SHP77 treated with DMSO at 0.1 percent for 48 hours (cell line): Measurements from ENCODE around the gene ZNF273.
"Not testable (repeated sequence)": the region's sequence is repeated elsewhere in the genome, so short reads cannot be mapped to it uniquely, and the experiment has no call there.

Experiments
- DNase-seq: peaks from one replicate; lab custom pipeline; 2025; lab: John Stamatoyannopoulos, UW

The ZNF273 gene

GRCh38 chr7:64902806-64903721 is at the start of gene ZNF273:
Gene ZNF273, plus strand, starts transcription at chr7:64903273. Its CDS starts 45 bp downstream, at chr7:64903318.
- DNase-seq, result peak; percentile 96

DNA sequence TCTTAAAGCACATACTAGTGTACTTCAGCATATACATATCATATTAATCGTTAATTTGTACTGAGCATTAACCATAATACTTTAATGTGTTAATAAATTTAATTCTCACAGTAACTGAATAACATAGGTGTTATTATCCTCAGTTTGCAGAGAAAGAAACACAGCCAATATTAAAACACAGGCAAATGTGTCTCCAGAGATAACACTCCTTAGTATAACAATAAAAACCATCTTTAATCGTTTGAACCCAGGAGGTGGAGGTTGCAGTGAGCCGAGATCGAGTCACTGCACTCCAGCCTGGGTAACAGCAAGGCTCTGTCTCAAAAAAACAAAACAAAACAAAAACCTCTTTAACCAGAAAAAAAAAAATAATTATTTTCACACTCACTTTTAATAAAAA is 49.4 kb upstream of the ZNF273 start:
- DNase-seq, result no peak

DNA sequence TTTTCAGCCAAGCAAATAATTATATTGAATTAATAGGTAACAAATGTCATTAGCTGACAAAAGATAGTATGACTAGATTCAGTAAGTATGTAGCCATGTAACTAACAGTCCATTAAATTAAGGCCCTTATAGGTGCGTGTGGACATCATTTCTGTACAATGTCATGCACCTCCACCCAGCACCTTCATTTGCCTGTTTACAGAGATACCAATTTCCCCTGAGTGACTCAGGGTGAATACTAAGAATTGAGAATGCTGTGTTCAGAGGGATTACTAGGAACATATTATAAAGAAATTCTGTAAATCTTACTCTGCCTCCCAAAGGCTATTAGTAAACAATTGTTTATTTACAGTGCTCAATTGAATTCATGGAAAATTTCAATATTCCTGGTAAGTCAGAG is 48.1 kb upstream of the ZNF273 start:
- no peak for DNase-seq

- DNase-seq, result no peak
These were observed 40.1 kb upstream of the ZNF273 start for GRCh38 chr7:64863021-64863420.

GRCh38 chr7:64863530-64863929 is 39.5 kb upstream of the ZNF273 start:
- DNase-seq, result not testable (repeated sequence)

DNA sequence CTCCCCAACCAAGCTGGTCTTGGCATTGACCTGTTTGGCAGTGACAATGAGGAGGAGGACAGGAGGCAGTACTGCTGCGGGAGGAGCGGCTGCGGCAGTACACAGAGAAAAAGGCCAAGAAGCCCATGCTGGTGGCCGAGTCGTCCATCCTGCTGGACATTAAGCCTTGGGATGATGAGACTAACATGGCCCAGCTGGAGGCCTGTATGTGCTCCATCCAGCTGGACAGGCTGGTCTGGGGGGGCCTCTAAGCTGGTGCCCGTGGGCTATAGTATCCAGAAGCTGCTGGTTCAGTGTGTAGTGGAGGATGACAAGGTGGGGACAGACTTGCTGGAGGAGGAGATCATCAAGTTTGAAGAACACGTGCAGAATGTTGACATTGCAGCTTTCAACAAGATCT is 39.1 kb upstream of the ZNF273 start:
- DNase-seq, result no peak

GRCh38 chr7:64867863-64868440 is 35.1 kb upstream of the ZNF273 start:
- DNase-seq, result no peak

- no peak for DNase-seq
These were observed 34.6 kb upstream of the ZNF273 start for GRCh38 chr7:64868499-64868898.

- DNase-seq, result no peak
These were observed 33.9 kb upstream of the ZNF273 start for GRCh38 chr7:64869121-64869725.

GRCh38 chr7:64869912-64870562 is 33.0 kb upstream of the ZNF273 start:
- no peak for DNase-seq

GRCh38 chr7:64870656-64871055 is 32.4 kb upstream of the ZNF273 start:
- DNase-seq, result no peak

GRCh38 chr7:64871761-64872160 is 31.3 kb upstream of the ZNF273 start:
- DNase-seq, result no peak

DNA sequence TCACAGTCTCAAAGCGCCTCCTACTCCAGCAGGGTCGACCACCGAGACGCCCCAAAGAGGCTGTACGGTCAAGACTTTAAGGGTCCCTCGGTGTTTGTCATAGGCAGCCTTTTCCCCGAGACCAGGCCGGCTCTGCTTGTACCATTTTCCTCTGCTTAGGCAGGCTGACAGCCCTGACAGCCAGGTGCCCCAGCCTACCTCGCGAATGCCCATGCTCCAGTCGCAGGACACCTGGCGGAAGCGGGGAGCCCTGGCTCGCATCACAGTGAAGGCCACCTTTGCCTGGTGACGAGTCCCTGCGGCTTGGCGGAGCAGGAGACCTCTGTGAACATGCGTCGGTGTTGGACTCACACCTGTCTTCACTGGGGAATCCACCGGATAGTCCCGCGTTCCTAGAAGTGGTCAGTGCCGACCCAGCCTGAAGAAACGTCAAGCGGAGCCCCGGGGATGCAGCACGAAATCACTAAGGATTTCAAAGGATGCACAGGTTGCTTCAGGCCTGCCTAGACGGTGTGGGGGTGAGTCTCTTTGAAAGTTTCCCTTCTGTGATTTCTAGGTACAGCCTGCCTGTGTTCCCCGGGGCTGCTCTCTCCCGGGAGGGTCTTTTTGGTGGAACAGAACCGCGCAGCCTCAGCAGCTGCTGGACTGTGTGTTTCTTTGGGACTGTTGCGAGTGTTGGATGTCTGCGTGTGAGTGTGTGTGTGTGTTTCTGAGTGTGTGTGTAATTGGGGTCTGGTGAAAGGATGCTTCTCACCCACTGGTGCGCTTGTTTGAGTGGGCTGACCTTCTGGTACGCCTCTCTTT is 30.5 kb upstream of the ZNF273 start:
- DNase-seq, result no peak

DNA sequence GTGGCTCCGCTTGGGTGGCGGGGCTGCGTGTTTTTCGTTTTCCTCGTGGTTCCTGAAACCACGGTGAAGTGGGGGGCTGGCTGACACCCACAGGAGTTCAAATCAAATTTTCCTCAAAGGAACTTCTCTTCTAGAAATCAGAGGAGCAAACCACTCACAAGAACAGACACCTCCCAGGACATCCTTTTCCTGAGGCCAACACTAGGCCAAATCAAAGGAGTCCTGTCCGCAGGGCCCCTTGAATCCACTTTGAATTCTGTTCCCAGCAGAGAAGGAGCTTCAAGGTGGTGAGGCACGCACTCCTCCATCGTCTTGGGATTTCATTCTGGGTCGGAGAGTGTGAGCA is 29.9 kb upstream of the ZNF273 start:
- DNase-seq, result no peak

GRCh38 chr7:64873517-64873916 is 29.6 kb upstream of the ZNF273 start:
- DNase-seq, result no peak

DNA sequence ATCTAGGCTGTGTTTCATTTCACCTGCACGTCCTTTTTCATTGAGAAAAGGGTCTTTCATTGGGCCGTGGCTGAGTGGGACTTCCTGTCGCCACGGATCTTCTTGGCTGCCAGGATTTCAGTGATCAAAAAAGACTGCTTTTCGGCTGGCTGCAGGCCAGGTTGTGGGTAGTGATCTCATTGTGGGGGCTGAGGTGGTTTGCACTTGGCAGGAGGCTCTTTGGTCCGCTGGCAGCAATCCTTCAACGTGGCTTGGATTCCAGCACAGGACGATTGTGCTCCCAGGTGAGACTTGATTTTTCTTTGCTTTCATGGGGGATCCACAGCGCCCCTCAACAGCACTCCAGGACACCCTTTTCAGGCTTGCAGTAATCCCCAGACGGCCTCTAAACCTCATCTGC is 29.0 kb upstream of the ZNF273 start:
- DNase-seq, result no peak

GRCh38 chr7:64874562-64875250 is 28.4 kb upstream of the ZNF273 start:
- no peak for DNase-seq

DNA sequence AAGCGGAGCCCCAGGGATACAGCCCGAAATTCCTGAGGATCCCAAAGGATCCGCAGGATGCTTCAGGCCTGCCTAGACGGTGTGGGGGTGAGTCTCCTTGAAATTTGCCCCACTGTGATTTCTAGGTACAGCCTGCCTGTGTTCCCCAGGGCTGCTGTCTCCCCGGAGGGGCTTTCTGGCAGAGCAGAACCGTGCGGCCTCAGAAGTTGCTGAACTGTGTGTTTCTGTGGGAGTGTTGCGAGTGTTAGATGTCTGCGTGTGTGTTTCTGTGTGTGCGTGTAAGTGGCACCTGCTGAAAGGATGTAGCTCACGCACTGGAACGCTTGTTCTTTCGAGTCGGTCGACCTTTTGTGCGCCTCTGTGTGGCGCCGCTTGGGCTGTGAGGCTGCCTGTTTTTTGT is 27.8 kb upstream of the ZNF273 start:
- DNase-seq, result no peak

DNA sequence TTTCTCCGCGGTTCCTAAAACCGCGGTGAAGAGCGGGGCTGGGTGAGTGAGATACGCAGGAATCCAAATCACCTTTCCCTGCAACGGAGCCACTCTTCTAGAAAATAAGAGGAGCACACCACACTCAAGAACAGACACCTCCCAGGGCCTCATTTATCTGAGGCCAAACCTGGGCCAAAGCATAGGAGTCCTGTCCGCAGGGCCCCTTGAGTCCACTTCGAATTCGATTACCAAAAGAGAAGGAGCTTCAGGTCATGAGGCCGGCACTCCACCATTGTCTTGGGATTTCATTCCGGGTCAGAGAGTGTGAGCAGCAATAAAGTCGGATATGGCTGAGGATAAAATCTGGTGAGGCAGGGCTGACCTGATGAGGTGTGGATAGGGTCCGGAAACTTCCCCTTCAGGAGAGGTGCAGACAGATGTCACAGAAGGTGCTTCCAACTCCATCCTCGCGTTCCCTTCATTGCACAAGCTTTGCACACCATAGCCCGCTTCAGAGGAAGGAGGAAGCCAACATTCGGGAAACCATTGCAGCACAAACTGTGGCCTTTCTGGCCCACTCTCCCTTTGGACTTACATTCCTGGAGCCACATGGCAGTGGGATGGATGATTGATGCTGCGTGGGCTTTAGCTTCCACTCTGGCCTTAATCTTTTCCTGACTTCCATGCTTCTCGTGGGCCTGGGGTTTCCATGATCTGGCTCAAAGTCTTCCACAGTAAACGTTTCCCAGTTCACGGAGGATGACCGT is 27.2 kb upstream of the ZNF273 start:
- DNase-seq, result no peak
